H4 (cell line): Measurements from ENCODE around the gene DAZ2. TPM values are rescaled to one million over a fixed set of nuclear protein-coding genes. Genes with fewer than 3 reads are reported as not detected.
"Not testable (repeated sequence)": the region's sequence is repeated elsewhere in the genome, so short reads cannot be mapped to it uniquely, and the experiment has no call there.

ENCODE experiments used
- DNase-seq: peaks from one replicate; pipeline ENCODE4 v3.0.0-alpha.2; 2015; ENCODE audit warnings: low spot score
- total RNA-seq: library from RNA; depleted of rRNA; stranded (reverse); fragments of >200 nt; shearing (Covaris generic); gene quantifications from 2 replicates; pipeline ENCODE4 v1.2.3, GENCODE V29; 2014; rRNA removed

DAZ2 gene
- total RNA-seq: 0.08 TPM in 1 of 2 replicates, not detected in the other

GRCh38 chrY:23219233-23219632 is at the start of gene DAZ2:
Gene DAZ2, plus strand, starts transcription at chrY:23219533. Its CDS starts 208 bp downstream, at chrY:23219741.
- not testable (repeated sequence) for DNase-seq

DNA sequence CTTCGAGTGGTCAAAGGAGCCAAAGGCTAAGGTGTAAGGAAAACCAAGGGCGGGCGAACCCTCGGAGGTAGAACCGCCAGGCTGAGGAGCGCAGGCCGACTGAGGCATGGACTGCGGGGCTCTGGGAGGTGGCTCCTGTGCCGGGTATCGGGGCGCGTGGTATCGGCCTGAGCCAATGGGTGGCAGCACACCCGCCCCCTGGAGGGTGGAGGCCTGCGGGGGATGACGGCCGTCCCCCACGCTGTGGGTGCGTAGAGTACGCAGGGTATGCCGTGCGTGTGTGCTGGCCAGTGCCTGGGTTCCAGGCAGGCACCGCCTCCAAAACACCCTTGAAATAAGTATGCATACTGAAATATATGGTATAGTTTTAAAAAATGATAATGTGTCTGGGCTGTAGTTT is 20.4 kb upstream of the DAZ2 start, which contains the start of gene DAZ1:
Gene DAZ1, minus strand, starts transcription at position 101 of the 400 bp plus-strand sequence. CDS start 208 bp downstream, outside the sequence.
- DNase-seq: not testable (repeated sequence)

DNA sequence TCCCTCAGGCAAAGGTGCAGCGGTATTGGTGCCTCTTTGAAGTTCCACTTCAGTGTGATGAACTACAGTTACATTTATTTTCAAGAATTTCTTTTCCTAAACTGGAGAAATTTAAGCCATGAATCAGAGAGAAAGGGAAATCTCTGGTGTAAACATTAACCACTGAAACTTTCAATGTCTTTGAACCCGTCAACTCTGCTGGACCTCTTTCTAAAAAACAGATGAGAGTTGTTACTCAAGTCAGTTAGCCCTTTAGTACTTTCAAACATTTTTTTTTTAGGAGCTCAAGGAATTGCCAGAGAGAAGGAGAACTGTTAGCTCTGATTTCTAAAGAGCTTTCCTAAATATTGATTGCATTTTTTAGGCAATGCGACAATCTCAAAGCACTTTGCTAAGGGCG is 11.9 kb upstream of the DAZ2 start:
- DNase-seq: not testable (repeated sequence)

DNA sequence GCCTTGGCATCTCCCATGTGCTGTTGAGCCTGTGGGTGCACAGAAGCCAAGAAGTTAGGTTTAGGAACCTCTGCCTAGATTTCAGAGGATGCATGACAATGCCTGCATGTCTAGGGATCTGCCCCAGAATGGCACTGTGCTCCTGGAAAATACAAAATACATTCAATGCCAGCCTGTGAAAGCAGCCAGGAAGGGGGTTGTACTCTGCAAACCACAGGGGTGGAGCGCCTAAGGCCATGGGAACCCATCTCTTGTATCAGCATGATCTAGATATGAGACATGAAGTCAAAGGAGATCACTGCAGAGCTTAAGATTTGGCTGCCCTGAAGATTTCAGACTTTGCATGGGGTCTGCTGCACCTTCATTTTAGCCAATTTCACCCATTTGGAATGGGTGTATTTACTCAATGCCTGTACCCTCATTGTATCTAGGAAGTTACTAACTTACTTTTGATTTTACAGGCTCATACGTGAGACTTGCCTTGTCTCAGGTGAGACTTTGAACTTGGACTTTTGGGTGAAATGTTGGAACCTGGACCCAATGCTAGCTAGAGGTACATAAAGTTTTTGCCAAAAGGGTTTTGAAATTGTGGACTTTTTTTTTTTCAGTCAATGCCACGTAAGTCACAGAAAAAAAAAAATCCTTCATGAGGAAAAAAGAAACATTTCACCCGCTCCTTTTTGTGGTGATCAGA is 9.4 kb upstream of the DAZ2 start:
- DNase-seq: not testable (repeated sequence)

DNA sequence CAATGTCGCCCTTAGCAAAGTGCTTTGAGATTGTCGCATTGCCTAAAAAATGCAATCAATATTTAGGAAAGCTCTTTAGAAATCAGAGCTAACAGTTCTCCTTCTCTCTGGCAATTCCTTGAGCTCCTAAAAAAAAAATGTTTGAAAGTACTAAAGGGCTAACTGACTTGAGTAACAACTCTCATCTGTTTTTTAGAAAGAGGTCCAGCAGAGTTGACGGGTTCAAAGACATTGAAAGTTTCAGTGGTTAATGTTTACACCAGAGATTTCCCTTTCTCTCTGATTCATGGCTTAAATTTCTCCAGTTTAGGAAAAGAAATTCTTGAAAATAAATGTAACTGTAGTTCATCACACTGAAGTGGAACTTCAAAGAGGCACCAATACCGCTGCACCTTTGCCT is 8.7 kb upstream of the DAZ2 start:
- DNase-seq: not testable (repeated sequence)

Other genes with a start within 250 kb of the DAZ2 start
- not detected in 2 replicates for gene BPY2, start 235.3 kb upstream of the DAZ2 start, total RNA-seq
- not detected in 2 replicates for gene DAZ1, start 20.5 kb upstream of the DAZ2 start, total RNA-seq